Stimulated activated CD8-positive, alpha-beta memory T cell treated with anti-CD3 and anti-CD28 coated beads, Interleukin-15, amount 100 ng/mL, for 24 hours (primary cell): ENCODE data around the gene MYLIP.
"Not testable (repeated sequence)": the region's sequence is repeated elsewhere in the genome, so short reads cannot be mapped to it uniquely, and the experiment has no call there.

Source experiments
- DNase-seq: peaks from one replicate; pipeline ENCODE4 v3.0.0-alpha.2; 2020; ENCODE audit warnings: low read depth

The MYLIP gene

DNA sequence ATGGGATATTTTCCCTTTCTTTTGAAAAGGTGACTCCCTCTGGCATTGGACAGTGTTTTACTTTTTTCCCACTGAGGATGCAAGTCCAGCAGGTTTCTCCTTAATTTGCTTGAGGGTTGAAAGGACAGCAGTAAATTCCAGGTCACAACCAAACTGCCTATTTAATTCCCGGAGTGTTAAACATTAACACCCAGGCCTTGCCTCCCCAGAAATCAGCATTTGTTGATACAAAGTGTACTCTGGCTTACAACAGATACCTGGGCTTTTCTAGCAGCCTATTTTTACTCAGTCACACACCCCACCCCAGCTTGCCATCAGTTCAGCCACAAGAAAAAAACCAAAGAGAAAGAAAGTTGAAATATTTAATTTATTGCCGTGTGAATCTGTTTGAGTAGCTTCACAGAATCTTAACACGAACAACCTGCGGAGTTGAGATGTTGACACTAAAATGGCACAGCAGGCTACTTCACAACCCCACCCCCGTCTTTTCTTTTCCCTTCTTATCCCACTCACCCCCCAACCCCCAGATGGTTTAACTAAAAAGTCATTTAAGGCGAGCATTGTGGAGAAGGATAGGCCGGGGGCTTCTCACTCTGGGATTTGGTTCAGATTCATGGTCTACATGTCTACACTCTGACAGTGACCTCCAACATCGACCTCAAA lies 45.7 kb downstream of the MYLIP start:
- no peak for DNase-seq

GRCh38 chr6:16176600-16176999 lies 47.7 kb downstream of the MYLIP start:
- DNase-seq, result not testable (repeated sequence)

DNA sequence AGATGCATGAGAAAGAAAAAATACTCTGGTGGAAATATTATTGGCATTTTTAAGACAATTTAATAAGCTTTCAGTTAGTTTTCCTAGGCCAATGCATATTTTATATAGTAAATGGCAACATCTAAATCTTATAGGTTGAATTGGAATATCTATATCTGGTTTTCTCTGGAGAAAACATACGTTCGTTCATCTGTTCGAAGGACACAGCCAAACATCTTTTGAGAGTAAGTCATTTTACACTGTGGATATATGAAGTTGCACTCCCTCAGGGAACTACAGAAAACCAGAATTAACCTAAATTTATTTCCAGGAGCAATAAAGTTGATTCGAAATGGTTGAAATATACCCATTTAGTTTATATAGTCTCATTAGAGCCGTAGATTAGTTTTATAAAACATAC lies 49.0 kb downstream of the MYLIP start:
- DNase-seq, result no peak

- no peak for DNase-seq
Observed at GRCh38 chr6:16178351-16178750, 49.5 kb downstream of the MYLIP start.

DNA sequence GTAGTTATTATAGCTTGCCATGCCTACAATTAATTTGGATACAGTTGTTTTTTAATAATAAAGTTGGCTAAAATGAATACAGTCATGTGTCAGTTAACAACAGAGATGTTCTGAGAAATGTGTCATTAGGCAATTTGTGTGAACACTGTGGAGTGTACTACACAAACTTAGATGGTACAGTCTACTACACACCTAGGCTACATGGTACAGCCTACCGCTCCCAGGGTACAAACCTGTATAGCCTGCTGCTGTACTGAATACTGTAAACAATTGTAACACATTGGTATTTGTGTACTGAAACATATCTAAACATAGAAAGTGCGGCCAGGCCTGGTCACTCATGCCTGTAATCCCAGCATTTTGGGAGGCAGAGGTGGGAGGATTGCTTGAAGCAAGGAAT lies 50.2 kb downstream of the MYLIP start:
- no peak for DNase-seq

DNA sequence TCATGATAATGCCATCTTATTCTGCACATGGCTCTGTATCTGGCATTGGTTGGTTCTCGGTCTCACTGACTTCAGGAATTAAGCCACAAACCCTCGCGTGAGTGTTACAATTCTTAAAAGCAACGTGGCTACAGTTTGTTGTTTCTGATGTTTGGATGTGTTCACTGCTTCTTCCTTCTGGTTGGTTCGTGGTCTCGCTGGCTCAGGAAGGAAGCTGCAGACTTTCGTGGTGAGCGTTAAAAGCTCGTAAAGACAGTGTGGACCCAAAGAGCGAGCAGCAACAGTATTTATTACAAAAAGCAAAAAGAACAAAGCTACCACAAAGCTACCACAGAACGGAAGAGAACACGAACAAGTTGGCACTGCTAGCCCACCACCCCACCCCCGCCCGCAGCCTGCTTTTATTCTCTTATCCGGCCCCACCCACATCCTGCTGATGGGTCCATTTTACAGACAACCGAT lies 51.1 kb downstream of the MYLIP start:
- DNase-seq, result no peak

GRCh38 chr6:16180696-16181438 lies 52.0 kb downstream of the MYLIP start:
- DNase-seq, result no peak

- DNase-seq, result no peak
Observed at GRCh38 chr6:16181439-16182297, 52.8 kb downstream of the MYLIP start.

DNA sequence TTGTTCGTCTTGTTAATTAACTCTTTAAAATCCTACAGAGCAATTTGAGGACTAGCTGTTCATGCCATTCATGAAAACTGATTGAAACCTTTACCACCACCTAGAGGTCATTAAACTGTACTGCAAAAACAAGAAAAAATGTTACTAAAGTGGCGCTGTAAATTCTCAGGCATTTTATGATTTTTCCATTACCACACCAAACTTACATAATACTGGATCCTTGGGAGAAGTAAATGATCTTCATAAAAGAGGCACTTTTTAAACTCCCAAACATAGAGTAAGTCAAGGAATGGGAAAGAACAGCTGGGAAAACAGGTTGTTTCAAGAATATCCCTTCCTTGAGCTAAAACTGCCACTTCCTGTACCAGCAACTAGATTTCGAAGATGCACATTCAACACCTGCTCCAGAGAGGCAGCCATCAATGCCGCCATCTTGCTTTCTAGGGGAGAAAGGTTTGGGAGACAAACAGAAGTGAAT lies 54.3 kb downstream of the MYLIP start:
- no peak for DNase-seq

GRCh38 chr6:16184129-16184528 lies 55.2 kb downstream of the MYLIP start:
- DNase-seq, result no peak

- no peak for DNase-seq
Observed at GRCh38 chr6:16184551-16184950, 55.7 kb downstream of the MYLIP start.

DNA sequence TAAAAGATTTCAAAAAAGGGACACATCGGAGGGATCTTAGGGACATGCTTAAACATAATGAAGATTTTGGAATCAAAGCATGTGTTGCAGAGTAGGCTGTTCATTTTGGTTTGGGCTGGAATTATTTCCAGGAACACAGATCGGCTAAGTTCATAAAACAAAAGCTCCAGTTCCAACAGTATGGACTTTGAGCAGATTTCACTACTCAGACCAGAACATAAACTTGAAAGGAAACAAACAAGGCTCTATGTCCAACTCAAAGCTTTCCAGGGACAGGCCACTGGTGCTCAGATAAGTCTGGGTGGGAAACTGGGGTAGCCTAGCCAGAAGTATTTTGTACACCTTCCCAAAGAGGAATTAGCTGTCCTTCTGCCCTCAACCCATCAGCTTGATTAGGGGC lies 58.3 kb downstream of the MYLIP start:
- no peak for DNase-seq

DNA sequence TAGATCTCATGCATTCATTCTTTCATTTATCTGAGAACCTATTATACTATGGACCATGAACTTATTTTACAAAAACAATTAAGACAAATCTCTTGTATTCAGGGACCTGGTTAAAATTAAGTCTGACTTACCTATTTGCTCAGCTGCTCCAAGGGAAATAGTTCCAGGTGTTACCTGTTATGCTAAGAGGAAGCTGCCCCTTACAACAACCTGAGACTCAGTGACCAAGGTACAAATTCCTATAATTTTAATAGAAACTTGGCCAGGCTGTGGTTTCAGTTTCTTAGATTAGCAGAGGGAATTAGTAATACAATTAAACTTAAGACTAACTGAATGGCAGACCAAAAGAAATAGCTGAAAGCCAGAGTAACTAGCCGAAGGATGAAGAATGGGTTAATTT lies 61.3 kb downstream of the MYLIP start:
- no peak for DNase-seq

GRCh38 chr6:16196260-16196983 lies 67.5 kb downstream of the MYLIP start:
- no peak for DNase-seq

DNA sequence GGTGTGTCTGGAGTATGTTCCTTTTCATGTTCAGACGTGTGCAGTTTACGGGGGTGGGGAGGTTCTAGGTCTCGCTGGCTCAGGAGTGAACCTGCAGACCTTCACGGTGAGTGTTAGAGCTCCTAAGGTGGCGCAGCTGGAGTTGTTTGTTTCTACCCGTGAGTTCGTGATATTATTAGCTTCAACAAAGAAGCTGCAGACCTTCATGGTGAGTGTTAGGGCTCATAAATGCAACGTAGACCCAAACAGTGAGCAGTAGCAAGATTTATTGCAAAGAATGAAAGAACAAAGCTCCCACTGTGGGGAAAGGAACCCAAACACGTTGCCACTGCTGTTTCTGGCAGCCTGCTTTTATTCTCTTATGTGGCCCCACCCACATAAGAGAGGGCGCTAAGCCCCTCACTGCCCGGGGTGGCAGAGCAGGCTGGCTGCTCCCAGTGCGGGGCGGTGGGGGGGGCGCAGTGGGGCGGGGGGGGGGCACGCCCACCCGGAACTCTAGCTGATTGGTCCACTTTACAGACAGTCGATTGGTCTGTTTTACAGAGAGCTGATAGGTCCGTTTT lies 68.2 kb downstream of the MYLIP start:
- DNase-seq, result no peak
